T-helper 1 cell (primary cell): ENCODE results near the gene PDE4D.
A peak's percentile ranks its signal among the peaks of the same experiment; 100 is the strongest.

Experiments used
- DNase-seq, 5 donors: peaks; one replicate each; pipeline ENCODE4 v3.0.0-alpha.2; 2012 to 2020

Gene PDE4D

GRCh38 chr5:59838067-59838466 is 55.5 kb downstream of the PDE4D start:
- no peak for DNase-seq

- no peak for DNase-seq
Measured at GRCh38 chr5:59837071-59837470, 56.5 kb downstream of the PDE4D start.

GRCh38 chr5:59835800-59836199 is 57.7 kb downstream of the PDE4D start:
- DNase-seq = no peak

- no peak for DNase-seq
Measured at GRCh38 chr5:59833448-59833847, 60.1 kb downstream of the PDE4D start.

- no peak for DNase-seq
Measured at GRCh38 chr5:59832577-59833301, 60.8 kb downstream of the PDE4D start.

- no peak for DNase-seq
Measured at GRCh38 chr5:59831326-59832010, 62.1 kb downstream of the PDE4D start.

- no peak for DNase-seq
Measured at GRCh38 chr5:59830536-59831200, 62.9 kb downstream of the PDE4D start.

GRCh38 chr5:59829922-59830321 is 63.6 kb downstream of the PDE4D start:
- DNase-seq = no peak

- no peak for DNase-seq
Measured at GRCh38 chr5:59829386-59829785, 64.1 kb downstream of the PDE4D start.

- no peak for DNase-seq
Measured at GRCh38 chr5:59828623-59829022, 64.9 kb downstream of the PDE4D start.

- no peak for DNase-seq
Measured at GRCh38 chr5:59826996-59827395, 66.5 kb downstream of the PDE4D start.

GRCh38 chr5:59823420-59823819 is 70.1 kb downstream of the PDE4D start:
- DNase-seq = no peak

GRCh38 chr5:59819806-59820205 is 73.7 kb downstream of the PDE4D start:
- no peak for DNase-seq

- DNase-seq = no peak
Measured at GRCh38 chr5:59817536-59817935, 76.0 kb downstream of the PDE4D start.

GRCh38 chr5:59816654-59817300 is 76.7 kb downstream of the PDE4D start:
- DNase-seq = no peak

GRCh38 chr5:59814537-59814872 is 79.0 kb downstream of the PDE4D start:
- DNase-seq = no peak

- peak in 1 of 5 donors; percentile 21 for DNase-seq
Measured at GRCh38 chr5:59813761-59814536, 79.6 kb downstream of the PDE4D start.

GRCh38 chr5:59810041-59810440 is 83.5 kb downstream of the PDE4D start:
- DNase-seq = peak; percentile 8 to 42 (median 35)

- no peak for DNase-seq
Measured at GRCh38 chr5:59807806-59808205, 85.7 kb downstream of the PDE4D start.

GRCh38 chr5:59800347-59800893 is 93.1 kb downstream of the PDE4D start:
- DNase-seq = no peak

GRCh38 chr5:59799668-59800346 is 93.7 kb downstream of the PDE4D start:
- DNase-seq = peak in 2 of 5 donors; percentile 5 to 41
